Ammon's horn (tissue), 1 donor: ENCODE results near the gene RINT1.

Experiments
- DNase-seq: peaks from one replicate; pipeline ENCODE4 v3.0.0-alpha.2; 2016; ENCODE audit warnings: low spot score

RINT1 gene

DNA sequence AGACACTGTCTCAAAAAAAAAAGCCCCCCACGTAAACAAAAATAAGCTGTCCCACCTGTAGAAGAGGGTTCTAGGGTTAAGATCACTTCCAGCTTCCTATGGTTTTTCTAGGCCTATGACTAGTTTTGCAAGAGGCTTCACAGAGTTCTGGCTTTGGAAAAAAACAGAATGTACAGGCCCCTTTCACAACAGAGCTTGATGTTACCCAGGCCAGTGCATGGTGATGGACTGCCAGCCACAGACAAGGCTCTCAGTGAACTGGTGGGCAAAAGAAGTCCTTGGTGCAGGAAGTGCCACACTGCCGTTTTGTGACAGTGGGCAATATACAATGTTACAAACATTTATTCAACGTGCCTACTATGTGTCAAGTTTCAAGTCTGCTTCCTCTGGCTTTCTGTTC, 67.5 kb downstream of the RINT1 start:
- no peak for DNase-seq

DNA sequence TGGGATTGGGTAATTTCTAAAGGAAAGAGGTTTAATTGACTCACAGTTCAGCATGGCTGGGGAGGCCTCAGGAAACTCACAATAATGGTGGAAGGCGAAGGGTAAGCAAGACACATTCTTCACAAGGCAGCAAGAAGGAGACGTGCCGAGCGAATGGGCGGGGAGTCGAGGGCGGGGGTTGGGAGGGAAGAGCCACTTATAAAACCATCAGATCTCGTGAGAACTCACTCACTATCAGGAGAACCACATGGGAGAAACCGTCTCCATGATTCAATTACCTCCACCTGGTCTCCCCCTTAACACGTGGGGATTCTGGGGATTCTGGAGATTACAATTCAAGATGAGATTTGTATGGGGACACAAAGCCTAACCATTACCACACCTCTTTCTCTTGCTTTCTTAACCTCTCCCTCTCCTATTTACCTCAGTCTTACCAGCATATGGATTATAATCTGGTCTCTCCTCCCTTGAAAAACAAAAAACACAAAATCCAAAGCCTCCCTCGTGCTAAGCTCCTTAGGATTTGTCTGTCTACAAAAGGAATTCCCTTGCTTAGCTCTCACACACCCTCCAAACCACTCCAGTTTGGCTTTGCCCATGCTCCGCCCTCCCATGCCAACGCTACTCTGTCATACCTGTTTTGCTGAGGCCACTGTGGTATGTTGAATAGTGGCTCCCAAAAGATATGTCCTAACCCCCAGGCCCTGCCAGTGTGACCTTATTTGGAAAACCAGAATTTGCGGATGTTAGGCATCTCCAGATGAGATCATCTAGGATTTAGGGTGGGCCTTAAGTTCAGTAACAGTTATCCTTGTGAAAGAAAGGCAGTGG, 68.9 kb downstream of the RINT1 start:
- no peak for DNase-seq

DNA sequence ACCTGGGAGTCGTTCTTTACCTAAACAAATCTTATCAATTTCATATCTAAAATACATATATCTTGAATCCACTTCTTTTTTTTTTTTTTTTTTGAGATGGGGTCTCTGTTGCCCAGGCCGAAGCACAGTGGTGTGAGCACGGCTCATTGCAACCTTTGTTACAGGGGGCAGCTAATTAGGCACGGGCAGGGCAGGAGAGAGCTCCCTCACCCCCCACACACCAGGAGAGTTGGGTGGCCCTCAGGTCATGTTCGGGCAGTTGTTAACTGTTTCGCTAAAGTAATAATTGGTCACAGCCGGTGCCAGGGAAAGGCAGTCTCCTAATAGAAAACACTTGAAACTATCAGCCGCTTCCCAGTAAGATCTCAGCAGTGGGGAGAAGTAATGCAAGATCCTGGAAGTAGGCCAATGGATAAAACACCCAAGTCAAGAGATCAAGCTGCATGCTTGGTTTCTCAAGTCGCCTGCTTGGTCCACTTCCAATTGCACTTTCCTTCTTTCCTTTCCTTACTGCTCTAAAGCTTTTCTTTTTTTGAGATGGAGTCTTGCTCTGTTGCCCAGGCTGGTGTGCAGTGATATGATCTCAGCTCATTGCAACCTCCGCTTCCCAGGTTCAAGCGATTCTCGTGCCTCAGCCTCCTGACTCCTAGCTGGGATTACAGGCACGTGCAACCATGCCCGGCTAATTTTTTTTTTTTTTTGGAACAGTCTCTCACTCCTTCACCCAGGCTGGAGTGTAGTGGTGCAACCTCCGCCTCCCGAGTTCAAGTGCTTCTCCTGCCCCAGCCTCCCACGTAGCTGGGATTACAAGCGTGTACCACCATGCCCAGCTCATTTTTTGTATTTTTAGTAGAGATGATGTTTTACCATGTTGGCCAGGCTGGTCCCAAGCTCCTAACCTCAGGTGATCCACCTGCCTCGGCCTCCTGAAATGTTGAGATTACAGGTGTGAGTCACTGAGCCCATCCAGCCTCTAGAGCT, 70.6 kb downstream of the RINT1 start:
- DNase-seq, result no peak

DNA sequence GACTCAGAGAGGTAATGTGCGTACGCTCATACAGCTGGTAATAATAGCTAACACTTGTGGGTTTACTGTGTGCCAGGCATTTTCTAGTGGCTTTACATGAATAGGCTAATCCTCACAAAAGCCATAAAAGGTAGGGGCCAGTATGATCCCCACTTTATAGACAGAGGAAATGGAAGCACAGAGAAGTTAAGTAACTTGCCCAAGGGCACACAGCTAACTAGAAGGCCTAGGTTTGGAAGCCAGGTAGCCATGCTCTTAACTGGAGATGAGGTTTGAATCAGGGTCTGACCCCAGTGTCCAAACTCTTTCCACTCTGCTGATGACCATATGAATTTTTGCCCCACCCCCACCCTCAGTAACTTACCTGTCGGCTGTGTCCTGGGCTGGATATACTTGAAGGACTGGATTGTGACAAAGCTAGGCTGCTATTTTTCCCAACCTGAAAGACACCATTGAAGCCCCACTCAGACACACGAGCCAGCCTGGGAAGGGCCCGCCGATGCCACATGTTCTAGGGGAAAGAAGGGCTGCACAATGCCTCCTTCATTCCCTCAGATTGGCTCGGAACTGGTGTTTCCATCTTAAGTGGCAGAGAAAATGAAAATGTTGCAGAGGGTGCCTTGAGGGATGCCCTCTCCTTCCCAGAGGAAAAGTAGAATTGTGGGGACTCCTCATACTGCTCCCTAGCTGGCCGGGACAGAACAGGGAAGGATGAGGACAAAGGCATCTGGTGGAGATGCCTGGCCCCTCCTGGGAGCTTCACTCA, 78.3 kb downstream of the RINT1 start:
- peak; percentile 20 for DNase-seq

DNA sequence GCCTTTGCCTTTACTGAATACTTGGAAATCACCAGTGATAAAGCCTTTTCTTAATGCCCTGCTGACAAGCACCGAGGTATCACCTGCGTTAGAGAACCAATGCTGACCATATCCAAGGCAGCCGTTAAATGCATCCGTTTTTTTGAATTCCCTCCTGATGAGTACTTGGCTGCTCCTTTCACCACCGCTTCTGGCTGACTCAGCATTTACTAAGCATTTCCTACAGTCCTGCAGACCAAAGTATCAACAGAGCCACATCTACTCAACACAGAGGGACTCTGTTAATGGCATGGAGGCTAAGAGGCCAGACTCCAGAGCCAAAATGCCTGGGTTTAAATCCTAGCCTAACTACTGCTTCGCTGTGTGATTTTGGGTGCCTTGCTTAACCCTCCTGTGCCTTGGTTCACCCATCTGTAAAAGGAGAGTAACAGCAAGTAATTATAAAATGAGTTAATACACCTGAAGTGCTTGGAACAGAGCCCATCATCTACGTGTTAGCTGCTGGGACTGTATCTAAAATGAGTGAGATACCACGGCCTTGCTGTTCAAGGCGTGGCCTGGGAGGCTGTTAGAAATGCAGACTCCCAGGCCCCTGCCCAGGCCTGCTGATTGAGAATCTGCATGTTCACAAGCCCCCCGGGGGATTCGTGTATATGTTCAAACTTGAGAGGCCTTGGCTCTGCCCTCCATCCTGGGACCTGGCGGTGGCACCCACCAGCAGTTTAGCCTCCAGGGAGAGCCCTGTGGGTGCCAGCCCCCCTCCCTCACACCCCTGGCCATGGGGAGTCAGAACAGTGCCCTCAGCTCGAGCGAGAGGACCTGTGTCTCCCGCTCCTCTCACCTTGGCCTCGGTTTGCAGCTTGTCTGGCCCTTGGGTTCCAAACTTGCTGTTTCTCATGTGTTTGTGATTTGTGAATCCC, 80.1 kb downstream of the RINT1 start:
- DNase-seq, result no peak

DNA sequence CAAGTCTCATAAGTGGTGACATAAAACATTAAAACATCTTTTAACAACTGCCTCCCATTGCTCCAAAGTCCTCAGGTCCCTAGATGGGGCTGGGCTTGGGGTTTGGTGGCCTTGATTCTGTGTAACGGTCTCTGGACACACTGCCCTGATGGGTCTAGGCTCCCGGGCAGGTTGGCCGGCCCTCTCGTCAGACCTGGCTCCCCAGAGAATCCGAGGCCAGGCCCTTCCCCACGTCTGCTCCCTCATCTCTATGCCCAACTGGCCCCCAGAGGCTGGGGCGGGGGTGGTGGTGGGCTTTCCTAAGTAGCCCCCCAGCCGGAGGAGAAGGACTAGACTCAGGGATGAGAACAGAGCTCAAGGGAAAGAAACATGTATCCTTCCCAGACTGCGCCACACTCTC, 80.8 kb downstream of the RINT1 start:
- no peak for DNase-seq

DNA sequence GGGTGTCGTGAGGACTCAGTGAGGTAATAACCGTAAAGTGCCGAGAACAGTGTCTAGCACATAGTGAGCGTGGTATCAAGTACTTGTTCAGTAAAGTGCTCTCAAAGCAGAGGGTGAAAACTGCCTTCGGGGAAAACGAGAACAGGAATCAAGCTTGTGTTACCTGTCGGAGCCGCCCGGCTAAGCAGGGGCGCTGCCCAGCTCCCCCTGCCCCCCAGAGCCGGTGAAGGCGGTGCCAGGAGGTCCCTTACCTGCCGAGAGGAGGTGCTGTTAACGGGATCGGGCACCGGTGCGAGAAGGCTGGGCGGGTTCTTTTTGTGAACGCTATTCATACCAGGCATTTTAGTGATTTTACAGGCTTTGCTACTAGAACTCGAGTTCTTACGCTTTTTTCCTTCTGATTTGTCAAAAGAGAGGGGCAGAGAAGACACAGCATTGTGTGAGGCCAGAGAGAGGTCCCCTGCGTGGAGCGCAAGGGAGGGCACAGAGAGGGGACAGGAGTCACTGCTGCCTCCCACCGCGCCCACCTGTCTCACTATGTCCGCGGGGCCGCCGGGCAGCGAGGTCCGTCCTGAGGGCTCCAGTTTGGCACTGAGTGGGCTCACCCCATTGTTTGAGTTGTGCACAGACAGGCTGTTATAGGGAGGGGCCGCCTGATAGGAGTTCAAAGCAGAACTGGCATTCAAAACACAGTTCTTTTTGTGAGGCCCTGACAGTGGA, 81.8 kb downstream of the RINT1 start:
- no peak for DNase-seq

DNA sequence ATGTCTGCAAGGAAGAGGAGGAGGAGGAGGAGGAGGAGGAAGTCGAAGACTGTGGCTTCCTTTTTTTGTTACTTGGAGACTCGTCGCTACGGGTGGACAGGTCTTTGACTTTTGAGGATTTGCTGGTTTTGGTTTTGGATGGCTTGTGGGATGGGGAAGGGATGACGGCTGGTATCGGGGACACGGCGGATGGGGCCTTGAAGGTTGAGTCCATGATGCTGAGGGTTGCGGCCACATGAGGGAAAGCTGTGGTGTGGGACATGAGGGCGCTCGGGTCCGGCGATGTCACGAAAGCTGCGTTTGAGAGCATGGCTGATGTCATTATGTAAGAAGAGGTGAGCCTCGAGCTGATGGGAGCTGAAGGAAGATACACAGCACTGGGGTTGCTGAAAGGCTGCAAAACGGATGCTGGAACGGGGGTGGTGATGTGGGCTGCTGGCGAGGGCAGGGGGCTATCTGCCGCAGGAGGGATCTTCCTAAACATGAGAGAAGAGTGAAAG, 82.4 kb downstream of the RINT1 start:
- DNase-seq, result no peak
